ENCODE results near the gene NOXA1. TPM values are rescaled to one million over a fixed set of nuclear protein-coding genes. Genes with fewer than 3 reads are reported as not detected.
"Not testable (repeated sequence)": the region's sequence is repeated elsewhere in the genome, so short reads cannot be mapped to it uniquely, and the experiment has no call there.

The NOXA1 gene
- total RNA-seq, 4 donors from 2014 or later: 2.2 to 7.6 (median 4.0) TPM

- WGBS: 91% methylated on average over 12 of the region's 12 CpGs
- Histone ChIP-seq H3K36me3 (peaks cover 21% of the 10 kb centered on the region), H3K4me1 (no peaks in the 10 kb centered on the region), H3K4me3 (no peak overlapping the region), H3K27ac (no peak overlapping the region), H3K27me3 (no peaks in the 10 kb centered on the region), H3K9me3 (no peaks in the 10 kb centered on the region)
- DNase-seq (ENCODE audit: low spot score in 2 of 2): peak in 1 of 2 donors; percentile 25
- TF ChIP-seq POLR2A (IDR thresholded peaks at IDR 0.05) (no peak), CTCF (IDR thresholded peaks at IDR 0.05) (no peak), POLR2AphosphoS5 (IDR thresholded peaks at IDR 0.05) (no peak), EP300 (IDR thresholded peaks at IDR 0.05) (no peak)
These were observed 46.8 kb upstream of the NOXA1 start for GRCh38 chr9:137376386-137376785.

GRCh38 chr9:137378688-137379410 lies 44.3 kb upstream of the NOXA1 start:
- H3K27me3 ChIP-seq, H3K4me1 ChIP-seq, H3K27ac ChIP-seq, H3K36me3 ChIP-seq, H3K9me3 ChIP-seq, H3K4me3 ChIP-seq: not testable (repeated sequence)
- WGBS: 92% methylated on average over 32 of the region's 37 CpGs
- peak in 1 of 2 donors; percentile 28 for DNase-seq (ENCODE audit: low spot score in 2 of 2)

GRCh38 chr9:137379761-137380161 lies 43.4 kb upstream of the NOXA1 start:
- Histone ChIP-seq H3K4me1 (no peaks in the 10 kb centered on the region), H3K27me3 (no peaks in the 10 kb centered on the region), H3K9me3 (no peaks in the 10 kb centered on the region), H3K36me3 (no peaks in the 10 kb centered on the region), H3K4me3 (no peak overlapping the region), H3K27ac (no peak overlapping the region)
- peak in 1 of 2 donors; percentile 57 for DNase-seq (ENCODE audit: low spot score in 2 of 2)
- WGBS: 92% methylated on average over 12 of the region's 12 CpGs
- no peak for TF ChIP-seq CTCF (IDR thresholded peaks at IDR 0.05)
- TF ChIP-seq EP300 (IDR thresholded peaks at IDR 0.05): no peak
- no peak for TF ChIP-seq POLR2AphosphoS5 (IDR thresholded peaks at IDR 0.05)
- no peak for TF ChIP-seq POLR2A (IDR thresholded peaks at IDR 0.05)

GRCh38 chr9:137380171-137380570 lies 43.0 kb upstream of the NOXA1 start:
- no peak for TF ChIP-seq EP300 (IDR thresholded peaks at IDR 0.05)
- no peak for TF ChIP-seq POLR2AphosphoS5 (IDR thresholded peaks at IDR 0.05)
- no peak for TF ChIP-seq POLR2A (IDR thresholded peaks at IDR 0.05)
- no peak for TF ChIP-seq CTCF (IDR thresholded peaks at IDR 0.05)
- no peaks in the 10 kb centered on the region for H3K4me1 ChIP-seq
- DNase-seq (ENCODE audit: low spot score in 2 of 2): no peak
- no peak overlapping the region for H3K4me3 ChIP-seq
- H3K36me3 ChIP-seq: no peaks in the 10 kb centered on the region
- 90% methylated on average over 11 of the region's 16 CpGs for WGBS
- H3K27me3 ChIP-seq: no peaks in the 10 kb centered on the region
- no peaks in the 10 kb centered on the region for H3K9me3 ChIP-seq
- H3K27ac ChIP-seq: no peak overlapping the region

GRCh38 chr9:137380606-137381005 lies 42.6 kb upstream of the NOXA1 start:
- peak in 1 of 2 donors; percentile 31 for DNase-seq (ENCODE audit: low spot score in 2 of 2)
- Histone ChIP-seq H3K4me3 (no peak overlapping the region), H3K27ac (no peak overlapping the region), H3K9me3 (no peaks in the 10 kb centered on the region), H3K4me1 (no peaks in the 10 kb centered on the region), H3K36me3 (no peaks in the 10 kb centered on the region), H3K27me3 (no peaks in the 10 kb centered on the region)
- 94% methylated on average over 3 of the region's 7 CpGs for WGBS
- no peak for TF ChIP-seq POLR2AphosphoS5 (IDR thresholded peaks at IDR 0.05)
- TF ChIP-seq POLR2A (IDR thresholded peaks at IDR 0.05): no peak
- no peak for TF ChIP-seq EP300 (IDR thresholded peaks at IDR 0.05)
- TF ChIP-seq CTCF (IDR thresholded peaks at IDR 0.05): no peak

Measured in suprapubic skin (tissue), 4 donors.